Suppressor macrophage (primary cell): ENCODE measurements around the gene TTC28.

Experiments used
- DNase-seq, 4 experiments: peaks; one replicate each; pipeline ENCODE4 v3.0.0-alpha.2; 2020 to 2022

The TTC28 gene

DNA sequence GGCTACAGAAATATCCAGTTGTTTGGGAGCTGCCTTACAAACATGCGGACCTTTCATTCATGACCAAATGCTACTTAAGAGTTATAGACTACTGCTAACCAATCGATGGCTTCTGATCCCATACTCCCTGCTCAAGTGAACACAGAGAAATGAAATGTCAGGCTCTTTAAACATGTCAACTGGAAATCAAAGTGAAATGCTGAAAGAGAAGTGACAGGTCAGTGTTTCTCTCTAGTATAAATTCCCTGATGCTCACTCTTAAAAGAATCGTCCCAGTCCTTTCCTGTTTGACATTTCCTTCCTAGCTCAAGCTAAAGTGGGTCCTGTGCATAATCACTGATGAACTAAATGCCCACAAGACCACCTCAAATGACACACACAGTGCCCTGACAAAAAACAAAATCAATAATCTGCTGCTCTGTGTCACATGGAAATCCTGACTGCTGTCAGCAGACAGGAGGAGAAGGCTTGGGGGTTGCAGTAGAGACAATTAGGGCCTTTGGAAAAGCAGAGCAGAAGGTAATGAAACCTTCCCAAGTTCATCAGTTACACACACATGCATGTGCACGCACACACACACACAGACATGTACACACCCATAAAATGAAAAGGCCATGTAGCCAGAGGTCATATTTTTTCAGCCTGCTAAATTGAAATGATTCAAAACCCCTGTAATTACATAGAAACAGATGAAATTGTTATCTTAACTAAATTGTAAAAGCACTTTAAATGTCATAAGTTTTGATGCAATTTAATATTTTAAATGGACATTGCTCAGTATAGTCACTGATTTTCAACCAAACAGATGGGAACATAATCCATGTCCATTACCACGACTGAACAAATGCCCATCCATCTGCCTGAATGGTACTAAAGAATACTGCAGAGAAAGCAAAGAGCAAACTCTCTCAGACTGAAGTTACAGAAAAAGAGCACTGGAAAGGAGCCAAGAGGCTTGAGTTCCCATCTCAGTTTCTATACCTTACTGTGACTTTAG, 330.7 kb downstream of the TTC28 start:
- DNase-seq, result no peak

DNA sequence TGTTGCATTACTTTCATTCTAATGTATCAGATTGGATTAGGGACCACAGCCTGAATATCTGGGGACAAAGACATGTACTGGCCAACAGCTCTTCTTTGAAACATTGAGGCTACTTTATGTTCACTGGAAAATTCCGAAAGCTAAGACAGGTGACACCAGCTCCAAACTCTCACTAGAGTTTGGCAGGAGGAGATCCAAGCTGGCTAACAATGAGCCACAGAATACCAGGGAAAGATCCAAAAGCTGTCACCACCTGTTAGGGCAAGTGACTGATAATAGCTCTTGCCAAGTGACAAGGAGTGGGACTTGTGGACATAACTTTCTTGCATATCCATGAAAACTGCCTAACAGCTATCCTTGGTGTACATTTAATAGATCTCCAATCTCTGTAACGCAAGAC, 333.3 kb downstream of the TTC28 start:
- DNase-seq, result no peak

GRCh38 chr22:28344918-28345703, 334.5 kb downstream of the TTC28 start:
- no peak for DNase-seq

GRCh38 chr22:28341001-28341400, 338.6 kb downstream of the TTC28 start:
- peak in 1 of 4 experiments; percentile 18 for DNase-seq

DNA sequence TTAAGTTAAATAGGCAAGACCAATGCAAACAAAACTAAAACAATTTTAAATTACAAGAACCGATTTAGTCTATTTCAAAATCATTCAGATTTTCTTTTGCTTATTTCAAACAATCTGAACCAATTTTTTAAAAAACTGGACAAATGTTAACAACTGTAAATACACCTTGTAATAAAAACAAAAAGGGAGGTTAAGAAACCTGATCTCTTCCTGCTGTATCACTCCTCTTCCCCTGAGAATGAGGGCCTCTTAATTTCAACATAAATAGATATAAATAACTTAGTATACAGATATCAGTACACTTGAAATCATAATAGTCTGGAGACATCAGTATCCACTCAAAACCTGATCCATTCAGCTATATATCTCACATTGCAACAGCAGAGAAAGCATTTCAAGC, 346.6 kb downstream of the TTC28 start:
- DNase-seq, result no peak

DNA sequence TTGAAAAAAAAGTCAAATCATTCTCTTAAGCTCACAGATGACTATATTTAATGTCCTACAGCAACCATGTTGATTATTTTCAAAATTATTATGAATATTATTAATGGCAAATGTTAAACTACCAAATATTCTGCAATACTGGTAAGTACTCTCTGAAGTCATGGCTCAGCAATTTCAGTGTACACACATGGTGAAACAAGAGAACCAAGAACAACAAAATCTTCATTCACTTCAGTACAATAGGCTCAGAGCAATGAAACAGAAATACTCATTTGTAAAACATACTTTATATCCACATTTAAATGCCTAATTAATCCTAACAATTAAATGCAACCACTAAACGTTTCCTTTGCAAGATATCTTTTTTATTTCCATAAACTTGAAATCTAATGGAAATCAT, 347.2 kb downstream of the TTC28 start:
- DNase-seq, result no peak

- DNase-seq, result no peak
These were observed 347.9 kb downstream of the TTC28 start for GRCh38 chr22:28331695-28332094.

DNA sequence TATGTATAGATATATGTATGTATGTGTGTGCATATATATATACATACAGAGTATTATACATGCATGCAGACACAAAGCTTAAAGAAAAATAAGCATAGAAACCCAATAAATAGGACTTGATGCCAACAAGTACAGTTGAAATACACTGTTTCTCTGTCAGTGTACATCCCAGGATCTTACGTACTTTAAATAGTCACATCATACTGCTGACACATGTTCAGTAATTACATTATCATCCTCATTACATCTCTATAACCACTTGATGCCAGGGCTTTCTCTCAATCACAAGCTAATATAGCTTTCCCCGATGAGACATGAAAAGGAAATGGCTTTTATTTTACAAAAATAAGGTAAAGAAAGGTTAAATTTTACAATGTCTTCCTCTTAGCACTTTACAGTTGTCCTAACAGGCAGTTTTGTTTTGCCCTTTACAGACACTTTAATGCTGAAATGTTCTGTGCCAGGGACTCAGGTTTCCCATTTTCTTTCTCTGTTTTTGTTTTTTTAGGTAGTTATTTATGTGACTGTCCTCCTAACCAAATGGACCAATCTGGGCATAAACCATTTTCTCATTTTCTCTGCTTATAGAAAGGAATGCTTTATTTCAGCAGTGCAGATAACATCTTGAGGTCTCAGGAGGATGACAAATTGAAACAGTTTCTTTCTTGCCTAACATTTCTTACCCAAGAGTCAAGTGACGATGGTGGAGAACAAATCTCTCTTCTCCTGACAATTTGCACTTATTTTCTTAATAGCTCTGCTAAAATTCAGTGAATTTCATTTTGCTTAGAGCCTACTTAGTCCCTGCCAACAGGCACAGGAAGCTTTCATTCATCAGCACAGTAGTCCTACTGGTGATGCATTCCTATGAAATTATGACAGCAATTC, 350.2 kb downstream of the TTC28 start:
- DNase-seq, result no peak

GRCh38 chr22:28328756-28329155, 350.9 kb downstream of the TTC28 start:
- DNase-seq, result no peak

DNA sequence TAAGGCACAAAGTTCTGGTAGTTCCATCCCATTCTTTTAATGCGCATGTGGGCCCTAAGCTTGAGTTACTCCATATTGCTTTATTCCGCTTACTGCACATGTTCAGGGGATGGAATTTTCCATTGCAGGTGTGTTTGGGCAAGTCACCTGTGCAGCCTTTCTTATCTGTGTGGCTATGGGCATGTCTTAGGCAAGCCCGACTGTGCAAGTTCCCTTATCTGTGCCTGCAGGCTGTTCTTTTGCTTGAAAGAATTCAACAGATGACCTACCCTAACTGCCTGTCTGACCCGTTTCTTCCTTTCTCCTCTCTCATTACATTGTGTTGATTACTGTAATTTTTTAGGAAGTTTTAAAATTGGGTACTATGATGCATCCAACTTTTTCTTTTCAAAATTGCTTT, 363.6 kb downstream of the TTC28 start:
- DNase-seq, result no peak

DNA sequence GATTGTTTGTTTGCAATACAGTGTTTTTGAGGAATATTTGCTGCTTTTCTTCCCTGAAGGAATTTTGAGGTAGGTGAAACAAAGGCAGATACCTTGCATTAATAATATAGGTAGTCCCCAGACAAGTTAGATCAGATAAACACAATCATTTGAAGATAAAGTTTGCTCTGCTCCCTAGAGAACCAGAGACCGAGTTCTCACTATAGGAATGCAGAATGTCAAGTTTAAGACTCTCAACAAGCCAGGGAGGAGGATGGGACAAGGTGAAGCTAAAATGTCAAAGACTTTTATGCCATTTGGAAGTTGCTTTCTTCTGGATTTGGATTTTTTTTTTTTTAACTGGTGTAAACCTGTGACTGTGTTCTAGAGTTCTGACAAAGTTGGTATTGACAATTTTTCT, 364.7 kb downstream of the TTC28 start:
- DNase-seq, result no peak

GRCh38 chr22:28310299-28310698, 369.3 kb downstream of the TTC28 start:
- DNase-seq, result no peak

DNA sequence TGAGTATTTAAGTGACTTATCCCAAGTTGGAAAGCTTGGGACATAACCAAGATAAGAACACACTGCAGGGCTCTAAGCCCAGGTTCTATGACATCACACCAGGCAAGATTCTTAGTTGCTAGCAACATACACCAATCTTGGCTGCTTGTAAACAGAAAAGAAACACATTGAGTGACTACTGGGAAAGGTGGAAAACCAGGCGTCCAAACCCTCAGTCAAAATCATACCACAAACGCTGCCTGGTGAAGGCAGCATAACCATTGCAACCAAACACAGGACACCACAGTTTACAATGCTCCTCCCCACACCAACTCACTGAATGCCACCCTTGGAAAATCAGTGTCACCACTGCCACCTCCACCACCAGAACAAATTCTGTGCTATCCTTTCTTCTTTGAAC, 379.9 kb downstream of the TTC28 start:
- DNase-seq, result no peak

DNA sequence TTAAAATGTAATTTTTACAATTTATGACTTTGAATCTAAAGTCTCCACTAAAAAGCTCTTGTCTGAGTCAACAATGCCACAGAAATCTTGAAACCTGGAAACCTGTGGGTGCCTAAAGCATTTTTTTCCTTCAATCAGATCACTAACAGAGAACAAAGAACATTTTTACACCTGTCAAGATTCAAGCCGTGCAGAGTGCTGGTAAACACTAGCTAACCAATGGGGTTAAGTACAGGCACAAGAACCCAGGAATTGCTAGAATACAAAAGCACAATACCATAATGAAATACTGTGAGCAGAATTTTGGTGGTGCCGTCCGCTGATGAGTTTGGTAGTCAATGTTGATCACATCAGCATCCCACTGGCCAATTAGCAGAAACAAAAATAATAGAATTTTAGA, 380.3 kb downstream of the TTC28 start:
- no peak for DNase-seq

- DNase-seq, result peak in 3 of 4 experiments; percentile 4 to 7 (median 5)
These were observed 382.1 kb downstream of the TTC28 start for GRCh38 chr22:28297504-28297903.

- DNase-seq, result no peak
These were observed 383.2 kb downstream of the TTC28 start for GRCh38 chr22:28296452-28296851.

- no peak for DNase-seq
These were observed 396.5 kb downstream of the TTC28 start for GRCh38 chr22:28283068-28283654.

- peak in 1 of 4 experiments; percentile 4 for DNase-seq
These were observed 397.1 kb downstream of the TTC28 start for GRCh38 chr22:28282405-28283067.

- no peak for DNase-seq
These were observed 399.8 kb downstream of the TTC28 start for GRCh38 chr22:28279888-28280287.

DNA sequence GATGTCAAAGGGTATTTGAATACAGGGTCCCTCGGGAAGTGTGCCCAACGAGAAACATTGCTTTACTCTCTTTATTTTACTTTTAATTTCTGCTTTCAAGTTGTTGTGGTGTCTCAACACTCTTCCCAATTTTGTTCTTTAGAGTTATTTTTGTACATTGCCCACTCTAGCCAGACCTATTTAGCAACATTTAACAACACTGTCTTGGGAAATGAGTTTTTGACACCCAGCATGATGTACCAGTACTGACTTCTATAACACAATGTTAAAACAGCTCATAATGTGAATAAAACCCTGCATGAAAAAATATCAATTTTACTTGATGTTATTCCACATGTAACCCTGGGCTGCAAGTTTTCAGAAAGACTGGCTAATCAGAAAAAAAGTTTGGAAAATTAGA, 410.4 kb downstream of the TTC28 start:
- peak in 2 of 4 experiments; percentile 9 to 23 for DNase-seq

GRCh38 chr22:28268850-28269249, 410.8 kb downstream of the TTC28 start:
- DNase-seq, result no peak

DNA sequence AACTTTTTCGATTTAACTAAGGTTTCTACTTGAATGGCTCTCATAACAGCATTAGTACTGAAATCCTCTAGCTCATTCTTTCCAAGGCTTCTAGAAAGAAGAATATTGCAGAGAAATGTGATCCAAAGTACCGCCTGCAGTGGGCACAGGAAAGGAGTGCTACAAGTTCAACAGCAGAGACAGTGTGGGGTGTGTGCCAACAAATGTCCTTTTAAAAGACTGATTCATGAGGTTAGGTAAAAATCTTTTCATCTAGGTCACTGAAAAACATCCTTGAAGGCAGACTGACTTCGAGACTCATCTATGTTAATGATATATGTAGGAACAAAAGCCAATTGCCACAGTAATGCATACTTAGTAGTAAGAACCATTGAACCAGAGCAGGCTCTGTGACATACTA, 411.5 kb downstream of the TTC28 start:
- no peak for DNase-seq
